Sigmoid colon (tissue), 7 donors: ENCODE measurements around the gene DGKI. TPM values are rescaled to one million over a fixed set of nuclear protein-coding genes. Genes with fewer than 3 reads are reported as not detected.

Experiments
- DNase-seq: peaks from one replicate; pipeline ENCODE4 v3.0.0-alpha.2; 2019
- H3K27ac ChIP-seq, 4 donors: fragments of 200-600 bp; sonication (generic); one replicate each; pipeline ENCODE4 v1.5.1; 2016 to 2019; ENCODE audit warnings: mild to moderate bottlenecking in 1 of 4
- H3K27me3 ChIP-seq, 3 donors: fragments of 200-600 bp; sonication (generic); one replicate each; pipeline ENCODE4 v1.5.1; 2019; ENCODE audit warnings: mild to moderate bottlenecking in 1 of 3
- H3K36me3 ChIP-seq, 4 donors: fragments of 200-600 bp; sonication (generic); one replicate each; pipeline ENCODE4 v1.5.1; 2016 to 2019
- H3K4me1 ChIP-seq, 4 donors: fragments of 200-600 bp; sonication (generic); one replicate each; pipeline ENCODE4 v1.5.1; 2017 to 2019
- H3K4me3 ChIP-seq, 4 donors: fragments of 200-600 bp; sonication (generic); one replicate each; pipeline ENCODE4 v1.5.1; 2017 to 2019; ENCODE audit warnings: mild to moderate bottlenecking in 2 of 4, moderate library complexity in 1 of 4
- H3K9me3 ChIP-seq, 4 donors: fragments of 200-600 bp in 3 of 4; sonication (generic) in 3 of 4; one replicate each; pipeline versions ENCODE4 v1.5.1 to v1.6.1; 2013 to 2019
- EP300 ChIP-seq, 4 donors: sonication (generic); formaldehyde crosslinking; IDR thresholded peaks; one replicate each; pipeline ENCODE4 v1.6.1; 2017; ENCODE audit warnings: antibody characterized with exemption in 4 of 4
- POLR2A ChIP-seq, 2 donors: fragments of 450-650 bp; IDR thresholded peaks; one replicate each; pipeline ENCODE4 v1.6.1; 2016; ENCODE audit warnings: antibody characterized with exemption in 2 of 2, mild to moderate bottlenecking in 2 of 2, moderate library complexity in 2 of 2
- POLR2AphosphoS5 ChIP-seq, 4 donors: sonication (generic); formaldehyde crosslinking; IDR thresholded peaks; one replicate each; pipeline ENCODE4 v1.6.1; 2017; ENCODE audit warnings: antibody characterized with exemption in 4 of 4
- WGBS, 2 donors: extraction: QIAGEN DNeasy Blood & Tissue Kit; methylation state at CpG; one replicate each; pipeline ENCODE4 v1.1.7; 2013; 5-methylcytosine and 5-hydroxymethylcytosine counted together
- intact Hi-C: fragments of 100-400 bp; cut with DNase I; formaldehyde crosslinking; loops from one replicate; pipeline ENCODE4 v1.15.1; 2023
- polyA plus RNA-seq, 3 donors: library from polyadenylated mRNA; stranded (reverse); fragments of 200-250 nt; gene quantifications; one replicate each; pipeline ENCODE4 v1.2.3, GENCODE V29; 2013
- total RNA-seq, 4 donors: library from RNA; depleted of rRNA; stranded (reverse); fragments of >200 nt; gene quantifications; one replicate each; pipeline ENCODE4 v1.1.0, GENCODE V29; 2016
- TF ChIP-seq, protein P1 (sequence below), 4 experiments: fragments of 450-650 bp in 3 of 4; fragments of 200-600 bp in 1 of 4; IDR thresholded peaks; one replicate each; pipeline ENCODE4 v1.5.1; 2016 to 2019; ENCODE audit warnings: antibody characterized with exemption in 4 of 4, mild to moderate bottlenecking in 3 of 4, moderate library complexity in 2 of 4
- donor health status: healthy with polysubstance abuse.
- donor health status: Bipolar disorder and iron deficiency.
- donor health status: healthy.

The DGKI gene
- total and polyA plus RNA-seq, 7 donors, result 0.17 to 7.6 (median 1.0) TPM; not detected in 1

GRCh38 chr7:137684316-137684715 is 162.5 kb downstream of the DGKI start:
- Histone ChIP-seq H3K27me3 (no peaks in the 10 kb centered on the region), H3K4me3 (no peak overlapping the region), H3K36me3 (no peaks in the 10 kb centered on the region), H3K9me3 (no peaks in the 10 kb centered on the region), H3K27ac (no peak overlapping the region), H3K4me1 (no peaks in the 10 kb centered on the region)
- no peak for DNase-seq
- TF ChIP-seq, protein P1, sequence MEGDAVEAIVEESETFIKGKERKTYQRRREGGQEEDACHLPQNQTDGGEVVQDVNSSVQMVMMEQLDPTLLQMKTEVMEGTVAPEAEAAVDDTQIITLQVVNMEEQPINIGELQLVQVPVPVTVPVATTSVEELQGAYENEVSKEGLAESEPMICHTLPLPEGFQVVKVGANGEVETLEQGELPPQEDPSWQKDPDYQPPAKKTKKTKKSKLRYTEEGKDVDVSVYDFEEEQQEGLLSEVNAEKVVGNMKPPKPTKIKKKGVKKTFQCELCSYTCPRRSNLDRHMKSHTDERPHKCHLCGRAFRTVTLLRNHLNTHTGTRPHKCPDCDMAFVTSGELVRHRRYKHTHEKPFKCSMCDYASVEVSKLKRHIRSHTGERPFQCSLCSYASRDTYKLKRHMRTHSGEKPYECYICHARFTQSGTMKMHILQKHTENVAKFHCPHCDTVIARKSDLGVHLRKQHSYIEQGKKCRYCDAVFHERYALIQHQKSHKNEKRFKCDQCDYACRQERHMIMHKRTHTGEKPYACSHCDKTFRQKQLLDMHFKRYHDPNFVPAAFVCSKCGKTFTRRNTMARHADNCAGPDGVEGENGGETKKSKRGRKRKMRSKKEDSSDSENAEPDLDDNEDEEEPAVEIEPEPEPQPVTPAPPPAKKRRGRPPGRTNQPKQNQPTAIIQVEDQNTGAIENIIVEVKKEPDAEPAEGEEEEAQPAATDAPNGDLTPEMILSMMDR (IDR thresholded peaks at IDR 0.05), result no peak
- TF ChIP-seq POLR2AphosphoS5 (IDR thresholded peaks at IDR 0.05), result no peak
- TF ChIP-seq EP300 (IDR thresholded peaks at IDR 0.05), result no peak
- no peak for TF ChIP-seq POLR2A (IDR thresholded peaks at IDR 0.05)
- 71 to 78% methylated on average over 7 of the region's 7 CpGs for WGBS, 2 donors
- intact Hi-C loops, result no loop called here

DNA sequence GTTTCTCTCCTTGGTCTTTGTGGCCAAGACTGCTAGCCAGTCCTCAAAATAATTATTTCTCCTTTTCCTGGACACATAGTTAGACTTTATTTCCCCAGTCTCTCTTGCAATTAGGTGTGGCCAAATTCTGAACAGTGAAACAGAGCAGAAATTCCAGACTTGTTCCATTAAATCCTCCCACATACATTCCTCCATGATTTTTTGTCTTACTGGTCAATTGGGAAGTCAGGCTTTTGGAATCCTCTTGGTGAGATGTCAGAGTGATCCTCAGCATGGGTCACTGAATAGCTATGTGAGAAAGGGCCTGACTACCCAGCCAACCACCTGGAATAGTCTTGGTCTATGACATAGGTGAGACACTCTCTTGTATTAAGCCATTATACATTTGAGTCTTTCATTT is 164.2 kb downstream of the DGKI start:
- intact Hi-C loops, result no loop called here
- Histone ChIP-seq H3K4me3 (no peak overlapping the region), H3K36me3 (no peaks in the 10 kb centered on the region), H3K27ac (peak overlapping the region in 1 of 4 donors; percentile 1), H3K4me1 (no peaks in the 10 kb centered on the region), H3K9me3 (no peaks in the 10 kb centered on the region), H3K27me3 (no peaks in the 10 kb centered on the region)
- TF ChIP-seq, protein P1 (IDR thresholded peaks at IDR 0.05), result no peak
- TF ChIP-seq POLR2AphosphoS5 (IDR thresholded peaks at IDR 0.05) (peak in 1 of 4 donors; percentile 17), POLR2A (IDR thresholded peaks at IDR 0.05) (no peak), EP300 (IDR thresholded peaks at IDR 0.05) (no peak)
- DNase-seq, result no peak

- Histone ChIP-seq H3K4me3 (no peak overlapping the region), H3K4me1 (no peaks in the 10 kb centered on the region)
- intact Hi-C loops, result no loop called here
These were observed 164.9 kb downstream of the DGKI start for GRCh38 chr7:137681657-137682562.

DNA sequence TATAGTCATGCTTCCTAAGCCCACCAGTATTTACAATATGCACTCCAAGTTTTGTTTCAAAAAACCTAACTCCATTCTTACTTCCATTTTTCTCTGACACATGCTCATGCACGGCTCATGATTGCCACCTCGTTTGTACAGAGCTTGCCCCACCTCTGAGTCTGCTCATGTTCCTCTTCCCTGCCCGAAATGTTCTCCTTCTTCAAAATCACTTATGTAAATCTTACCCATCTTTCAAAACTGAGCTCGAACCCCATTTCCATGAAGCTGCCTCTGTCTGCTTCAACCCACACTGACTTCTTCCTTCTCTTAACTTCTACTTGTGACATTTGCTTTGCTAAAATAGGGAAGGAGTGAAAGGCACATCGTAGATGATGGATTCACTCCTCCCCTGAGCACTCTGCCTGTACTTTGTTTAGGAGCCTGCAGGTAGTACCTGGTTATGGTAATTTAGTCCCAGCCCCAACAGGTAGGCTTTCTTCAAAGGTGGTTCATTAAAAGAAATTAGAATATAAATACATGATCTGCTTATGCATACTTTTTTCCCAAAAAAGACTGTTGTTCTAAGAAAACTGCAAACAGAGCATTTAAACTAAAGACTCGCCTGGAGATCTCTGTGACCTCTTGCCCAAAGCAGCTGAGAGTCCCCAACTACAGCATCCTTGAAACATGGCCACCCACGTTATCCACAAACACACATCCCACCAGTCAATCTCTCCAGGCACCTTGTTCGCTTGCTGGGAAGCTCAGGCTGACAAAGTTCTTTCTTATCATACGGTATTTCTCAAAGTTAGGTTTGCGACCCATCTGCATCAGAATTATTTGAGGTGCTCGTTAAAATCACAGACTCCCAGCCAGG is 172.0 kb downstream of the DGKI start:
- no peaks in the 10 kb centered on the region for H3K36me3 ChIP-seq
- DNase-seq, result no peak
- H3K4me3 ChIP-seq, result no peak overlapping the region
- no peaks in the 10 kb centered on the region for H3K9me3 ChIP-seq
- H3K27me3 ChIP-seq, result no peaks in the 10 kb centered on the region
- WGBS, 2 donors, result 62% methylated on average over 11 of the region's 11 CpGs
- intact Hi-C loops, result no loop called here
- no peak overlapping the region for H3K27ac ChIP-seq
- TF ChIP-seq EP300 (IDR thresholded peaks at IDR 0.05), result no peak
- no peak for TF ChIP-seq POLR2AphosphoS5 (IDR thresholded peaks at IDR 0.05)
- TF ChIP-seq POLR2A (IDR thresholded peaks at IDR 0.05), result no peak
- no peaks in the 10 kb centered on the region for H3K4me1 ChIP-seq

More at GRCh38 chr7:137681657-137682562, 164.9 kb downstream of the DGKI start:
- WGBS, 2 donors, result 61 to 74% methylated on average over 7 of the region's 7 CpGs
- peak overlapping the region in 2 of 4 donors; percentile 1 to 4 for H3K27ac ChIP-seq
- no peak for TF ChIP-seq POLR2A (IDR thresholded peaks at IDR 0.05)
- TF ChIP-seq POLR2AphosphoS5 (IDR thresholded peaks at IDR 0.05), result no peak
- TF ChIP-seq EP300 (IDR thresholded peaks at IDR 0.05), result no peak
- TF ChIP-seq, protein P1 (IDR thresholded peaks at IDR 0.05), result no peak
- H3K9me3 ChIP-seq, result no peaks in the 10 kb centered on the region
- H3K27me3 ChIP-seq, result no peaks in the 10 kb centered on the region
- no peak for DNase-seq
- H3K36me3 ChIP-seq, result no peaks in the 10 kb centered on the region

GRCh38 chr7:137674048-137674447 is 172.7 kb downstream of the DGKI start:
- H3K4me1 ChIP-seq, result no peaks in the 10 kb centered on the region
- no peak for DNase-seq
- H3K4me3 ChIP-seq, result no peak overlapping the region
- 71 to 82% methylated on average over 3 of the region's 3 CpGs for WGBS, 2 donors
- intact Hi-C loops, result no loop called here
- no peak for TF ChIP-seq POLR2A (IDR thresholded peaks at IDR 0.05)
- no peak for TF ChIP-seq EP300 (IDR thresholded peaks at IDR 0.05)
- no peak for TF ChIP-seq POLR2AphosphoS5 (IDR thresholded peaks at IDR 0.05)
- TF ChIP-seq, protein P1 (IDR thresholded peaks at IDR 0.05), result no peak
- no peak overlapping the region for H3K27ac ChIP-seq
- no peaks in the 10 kb centered on the region for H3K9me3 ChIP-seq
- no peaks in the 10 kb centered on the region for H3K27me3 ChIP-seq
- H3K36me3 ChIP-seq, result no peaks in the 10 kb centered on the region
